Peyer's patch (tissue), 4 donors: ENCODE measurements around the gene PACRG.

Experiments
- CTCF ChIP-seq, 6 experiments: fragments of 450-650 bp in 4 of 6; fragments of 200-600 bp in 2 of 6; sonication (generic) in 1 of 6; IDR thresholded peaks; one replicate each; pipeline ENCODE4 v1.5.1; 2017 to 2019; ENCODE audit warnings: antibody characterized with exemption in 6 of 6, mild to moderate bottlenecking in 3 of 6, moderate library complexity in 1 of 6
- POLR2A ChIP-seq, 2 donors: fragments of 450-650 bp; IDR thresholded peaks; one replicate each; pipeline ENCODE4 v1.5.1; 2017; ENCODE audit warnings: antibody characterized with exemption in 2 of 2, mild to moderate bottlenecking in 2 of 2, moderate library complexity in 2 of 2

GRCh38 chr6:163030980-163031379 lies 303.2 kb downstream of the PACRG start:
- TF ChIP-seq CTCF (IDR thresholded peaks at IDR 0.05) (no peak), POLR2A (IDR thresholded peaks at IDR 0.05) (no peak)
